Activated naive CD4-positive, alpha-beta T cell treated with anti-CD3 and anti-CD28 coated beads, Interleukin-2, amount 50 U/mL, for 24 hours (primary cell): Measurements from ENCODE around the gene CDC42BPB.
"Not testable (repeated sequence)": the region's sequence is repeated elsewhere in the genome, so short reads cannot be mapped to it uniquely, and the experiment has no call there.

ENCODE experiments used
- H3K27ac Mint-ChIP-seq: one replicate; pipeline ENCODE4 v1.8.0; 2021; ENCODE audit warnings: mild to moderate bottlenecking, mixed read lengths
- H3K27me3 Mint-ChIP-seq: one replicate; pipeline ENCODE4 v1.8.0; 2021; ENCODE audit warnings: mixed read lengths
- H3K36me3 Mint-ChIP-seq: one replicate; pipeline ENCODE4 v1.8.0; 2021; ENCODE audit warnings: mixed read lengths
- H3K4me1 Mint-ChIP-seq: one replicate; pipeline ENCODE4 v1.8.0; 2021; ENCODE audit warnings: mixed read lengths
- H3K4me3 Mint-ChIP-seq: one replicate; pipeline ENCODE4 v1.8.0; 2021; ENCODE audit warnings: mild to moderate bottlenecking, mixed read lengths
- H3K9me3 Mint-ChIP-seq: one replicate; pipeline ENCODE4 v1.8.0; 2021; ENCODE audit warnings: mixed read lengths

CDC42BPB gene

DNA sequence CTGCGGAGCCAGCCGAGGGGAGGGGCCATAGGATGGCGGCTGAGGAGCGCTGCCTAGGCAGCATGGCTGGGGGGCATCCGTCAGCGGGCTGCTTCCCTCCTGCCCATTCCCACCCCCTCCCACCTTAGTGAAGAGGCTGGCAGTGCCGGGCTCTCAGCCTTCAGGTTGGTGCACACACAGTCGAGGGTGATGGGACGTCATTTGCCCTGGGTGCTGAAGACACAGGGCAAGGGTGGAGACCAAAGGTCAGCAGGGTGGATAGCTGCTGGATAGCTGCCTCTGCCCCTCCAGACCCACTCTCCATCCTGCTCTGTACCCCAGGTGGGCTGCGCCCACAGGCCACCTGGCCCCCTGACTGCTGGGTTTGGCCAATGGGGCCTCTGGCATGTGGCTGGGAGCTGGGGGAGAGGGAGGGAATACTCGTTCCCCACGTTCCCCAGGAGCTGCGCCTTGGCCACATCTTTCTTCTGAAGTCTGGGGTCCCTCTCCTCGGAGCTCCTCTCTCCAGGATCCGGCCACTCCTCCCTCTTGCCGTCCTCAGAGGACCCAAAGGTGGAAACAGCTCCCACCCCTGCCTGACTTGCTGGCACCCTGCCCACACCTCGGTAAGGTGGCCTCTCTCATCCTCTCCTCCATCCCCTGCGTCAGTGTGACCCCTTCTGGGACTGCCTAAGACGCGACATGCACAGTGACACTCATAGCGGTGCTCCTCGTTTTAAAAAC, 11.2 kb upstream of the CDC42BPB start:
- Mint-ChIP-seq H3K36me3 (no peaks in the 10 kb centered on the region), H3K27me3 (peaks cover 2% of the 10 kb centered on the region), H3K4me1 (no peaks in the 10 kb centered on the region), H3K4me3 (no peak overlapping the region), H3K27ac (no peak overlapping the region), H3K9me3 (no peaks in the 10 kb centered on the region)

DNA sequence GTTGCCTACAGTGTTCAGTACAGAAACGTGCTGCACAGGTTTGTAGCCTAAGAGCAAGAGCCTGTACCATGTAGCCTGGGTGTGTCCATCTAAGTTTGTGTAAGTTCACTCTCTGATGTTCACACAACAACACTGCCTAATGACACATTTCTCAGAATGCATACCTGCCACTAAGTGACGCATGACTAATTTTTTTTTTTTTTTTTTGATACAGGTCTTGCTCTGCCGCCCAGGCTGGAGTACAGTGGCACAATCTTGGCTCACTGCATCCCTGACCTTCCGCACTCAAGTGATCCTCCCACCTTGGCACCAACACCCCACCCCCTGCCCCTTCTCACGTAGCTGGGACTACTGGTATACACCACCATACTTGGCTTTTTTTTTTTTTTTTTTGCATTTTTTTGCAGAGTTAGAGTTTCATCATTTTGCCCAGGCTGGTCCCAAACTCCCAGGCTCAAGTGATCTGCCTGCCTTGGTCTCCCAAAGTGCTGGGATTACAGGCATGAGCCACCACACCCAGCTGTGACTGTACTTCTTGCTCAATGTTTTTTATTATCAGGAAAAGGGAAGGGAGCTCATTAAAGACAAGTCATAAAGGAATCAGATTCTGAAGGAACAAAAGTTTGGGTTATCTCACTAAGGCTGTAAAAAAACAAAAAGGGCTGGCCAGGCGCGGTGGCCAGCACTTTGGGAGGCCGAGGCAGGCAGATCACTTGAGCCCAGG, 10.0 kb upstream of the CDC42BPB start:
- Mint-ChIP-seq H3K4me3 (no peak overlapping the region), H3K27me3 (peaks cover 2% of the 10 kb centered on the region), H3K36me3 (no peaks in the 10 kb centered on the region), H3K4me1 (no peaks in the 10 kb centered on the region), H3K27ac (no peak overlapping the region), H3K9me3 (no peaks in the 10 kb centered on the region)

DNA sequence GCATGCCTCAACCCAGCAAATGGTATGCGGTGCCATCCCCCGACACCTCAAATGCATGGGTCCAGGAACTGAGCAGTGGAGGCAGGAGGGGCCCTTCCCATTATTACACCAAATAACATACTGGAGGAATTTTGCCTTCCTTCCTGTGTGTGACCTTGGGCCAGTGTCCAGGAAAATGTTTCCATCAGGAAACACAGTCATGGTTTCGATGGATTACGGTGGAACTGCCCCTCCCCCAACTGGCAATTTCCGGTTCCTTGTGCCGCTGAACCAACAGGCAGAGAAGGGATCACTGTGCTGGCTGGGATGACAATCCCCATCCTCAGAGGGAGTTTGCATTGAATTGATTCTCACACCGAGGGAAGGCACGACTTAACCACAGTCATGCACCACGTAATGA, 9.1 kb upstream of the CDC42BPB start:
- Mint-ChIP-seq H3K36me3 (no peaks in the 10 kb centered on the region), H3K4me1 (no peaks in the 10 kb centered on the region), H3K27me3 (peaks cover 2% of the 10 kb centered on the region), H3K4me3 (no peak overlapping the region), H3K27ac (no peak overlapping the region), H3K9me3 (no peaks in the 10 kb centered on the region)

DNA sequence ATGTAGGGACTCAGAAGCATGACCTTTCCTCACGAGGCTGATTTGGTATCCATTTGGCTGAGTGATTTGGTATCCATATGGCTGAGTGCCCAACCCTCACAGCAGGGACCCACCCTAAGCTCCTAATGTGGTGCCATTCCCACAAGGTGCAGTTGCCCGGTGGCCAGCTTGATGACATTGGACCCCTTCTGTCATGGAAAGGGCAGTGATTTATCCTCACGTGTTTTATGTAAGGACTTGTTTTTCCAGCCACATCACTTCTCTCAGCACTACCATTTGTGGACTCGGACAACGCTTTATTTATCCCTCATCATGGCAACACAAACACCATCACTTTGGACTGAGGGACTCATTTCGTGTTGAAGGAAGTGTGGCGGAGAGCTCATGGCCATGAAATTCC, 8.5 kb upstream of the CDC42BPB start:
- Mint-ChIP-seq H3K36me3 (no peaks in the 10 kb centered on the region), H3K4me3 (no peak overlapping the region), H3K27ac (no peak overlapping the region), H3K9me3 (no peaks in the 10 kb centered on the region), H3K4me1 (no peaks in the 10 kb centered on the region), H3K27me3 (peaks cover 2% of the 10 kb centered on the region)

DNA sequence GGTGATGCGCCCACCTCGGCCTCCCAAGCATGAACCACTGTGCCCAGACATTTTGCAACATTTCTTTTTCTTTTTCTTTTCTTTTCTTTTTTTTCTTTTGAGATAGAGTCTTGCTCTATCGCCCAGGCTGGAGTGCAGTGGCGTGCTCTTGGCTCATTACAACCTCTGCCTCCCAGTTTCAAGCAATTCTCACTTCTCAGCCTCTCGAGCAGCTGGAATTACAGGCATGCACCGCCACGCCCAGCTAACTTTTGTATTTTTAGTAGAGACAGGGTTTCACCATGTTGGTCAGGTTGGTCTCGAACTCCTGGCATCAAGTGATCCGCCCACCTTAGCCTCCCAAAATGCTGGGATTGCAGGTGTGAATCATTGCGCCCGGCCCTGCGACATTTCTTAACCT, 7.6 kb upstream of the CDC42BPB start:
- H3K27me3 Mint-ChIP-seq: peaks cover 4% of the 10 kb centered on the region
- H3K36me3 Mint-ChIP-seq: no peaks in the 10 kb centered on the region
- no peak overlapping the region for H3K4me3 Mint-ChIP-seq
- H3K9me3 Mint-ChIP-seq: no peaks in the 10 kb centered on the region
- H3K27ac Mint-ChIP-seq: no peak overlapping the region
- H3K4me1 Mint-ChIP-seq: no peaks in the 10 kb centered on the region

DNA sequence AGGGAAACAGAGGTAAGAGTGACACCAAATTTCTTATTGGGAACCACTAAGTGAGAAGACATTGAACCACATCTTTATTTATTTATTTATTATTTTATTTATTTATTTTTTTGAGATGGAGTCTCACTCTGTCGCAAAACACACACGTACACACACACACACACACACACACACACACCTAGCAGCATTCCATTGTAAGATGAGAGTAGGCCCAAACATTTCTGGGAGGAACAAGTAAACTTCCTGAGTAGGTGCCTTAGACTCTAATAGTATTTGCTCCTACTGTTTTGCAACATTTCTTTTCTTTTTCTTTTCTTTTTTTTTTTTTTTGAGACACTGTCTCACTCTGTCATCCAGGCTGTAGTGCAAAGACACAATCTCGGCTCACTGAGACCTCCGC, 7.1 kb upstream of the CDC42BPB start:
- H3K4me3 Mint-ChIP-seq: no peak overlapping the region
- H3K27me3 Mint-ChIP-seq: peaks cover 4% of the 10 kb centered on the region
- H3K9me3 Mint-ChIP-seq: no peaks in the 10 kb centered on the region
- H3K4me1 Mint-ChIP-seq: no peaks in the 10 kb centered on the region
- no peaks in the 10 kb centered on the region for H3K36me3 Mint-ChIP-seq
- H3K27ac Mint-ChIP-seq: no peak overlapping the region

DNA sequence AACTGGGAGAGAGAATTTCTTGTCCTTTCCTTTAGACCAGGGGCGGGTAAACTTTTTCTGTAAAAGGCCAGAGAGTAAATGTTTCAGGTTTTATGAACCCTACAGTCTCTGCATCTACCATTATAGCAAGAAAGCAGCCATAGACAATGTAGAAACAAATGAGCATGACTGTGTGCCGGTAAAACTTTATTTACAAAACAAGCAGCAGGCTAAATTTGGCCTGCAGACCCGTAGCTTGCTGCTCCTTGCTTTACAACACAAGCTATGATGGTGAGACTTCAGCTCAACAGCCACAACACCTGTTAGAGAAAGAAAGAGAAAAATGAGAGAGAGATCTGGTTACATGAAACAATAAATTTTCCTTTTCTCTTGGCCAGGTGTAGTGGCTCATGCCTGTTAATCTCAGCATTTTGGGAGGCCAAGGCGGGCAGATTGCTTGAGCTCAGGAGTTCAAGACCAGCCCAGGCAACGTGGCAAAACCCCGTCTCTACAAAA, 4.2 kb upstream of the CDC42BPB start:
- Mint-ChIP-seq H3K27ac (no peak overlapping the region), H3K27me3 (peaks cover 6% of the 10 kb centered on the region), H3K36me3 (no peaks in the 10 kb centered on the region)

DNA sequence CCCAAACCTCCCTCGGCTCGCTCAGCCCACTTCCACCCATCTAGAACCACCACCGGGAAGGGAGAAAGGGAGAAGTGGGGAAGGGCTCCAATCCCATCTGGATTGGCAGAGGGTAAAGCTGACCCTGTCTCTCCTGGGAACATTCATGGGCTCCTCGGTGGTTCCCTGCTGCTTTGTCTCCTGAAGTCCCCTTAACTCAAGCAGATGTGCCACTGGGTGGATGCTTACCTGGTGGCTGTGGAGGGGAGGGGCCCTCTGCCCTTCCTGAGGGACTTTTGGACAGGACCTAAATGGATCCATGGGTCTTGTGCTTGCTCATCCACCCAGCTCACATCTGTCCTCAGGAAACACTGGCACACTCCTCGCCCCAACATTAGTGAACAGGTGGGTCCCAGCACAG, 2.2 kb upstream of the CDC42BPB start:
- Mint-ChIP-seq H3K36me3 (no peaks in the 10 kb centered on the region), H3K9me3 (no peaks in the 10 kb centered on the region), H3K27ac (no peak overlapping the region), H3K27me3 (peaks cover 8% of the 10 kb centered on the region), H3K4me3 (no peak overlapping the region), H3K4me1 (peaks cover 9% of the 10 kb centered on the region)

More for the DNA sequence above, 4.2 kb upstream of the CDC42BPB start:
- no peaks in the 10 kb centered on the region for H3K9me3 Mint-ChIP-seq
- no peak overlapping the region for H3K4me3 Mint-ChIP-seq
- peaks cover 3% of the 10 kb centered on the region for H3K4me1 Mint-ChIP-seq

DNA sequence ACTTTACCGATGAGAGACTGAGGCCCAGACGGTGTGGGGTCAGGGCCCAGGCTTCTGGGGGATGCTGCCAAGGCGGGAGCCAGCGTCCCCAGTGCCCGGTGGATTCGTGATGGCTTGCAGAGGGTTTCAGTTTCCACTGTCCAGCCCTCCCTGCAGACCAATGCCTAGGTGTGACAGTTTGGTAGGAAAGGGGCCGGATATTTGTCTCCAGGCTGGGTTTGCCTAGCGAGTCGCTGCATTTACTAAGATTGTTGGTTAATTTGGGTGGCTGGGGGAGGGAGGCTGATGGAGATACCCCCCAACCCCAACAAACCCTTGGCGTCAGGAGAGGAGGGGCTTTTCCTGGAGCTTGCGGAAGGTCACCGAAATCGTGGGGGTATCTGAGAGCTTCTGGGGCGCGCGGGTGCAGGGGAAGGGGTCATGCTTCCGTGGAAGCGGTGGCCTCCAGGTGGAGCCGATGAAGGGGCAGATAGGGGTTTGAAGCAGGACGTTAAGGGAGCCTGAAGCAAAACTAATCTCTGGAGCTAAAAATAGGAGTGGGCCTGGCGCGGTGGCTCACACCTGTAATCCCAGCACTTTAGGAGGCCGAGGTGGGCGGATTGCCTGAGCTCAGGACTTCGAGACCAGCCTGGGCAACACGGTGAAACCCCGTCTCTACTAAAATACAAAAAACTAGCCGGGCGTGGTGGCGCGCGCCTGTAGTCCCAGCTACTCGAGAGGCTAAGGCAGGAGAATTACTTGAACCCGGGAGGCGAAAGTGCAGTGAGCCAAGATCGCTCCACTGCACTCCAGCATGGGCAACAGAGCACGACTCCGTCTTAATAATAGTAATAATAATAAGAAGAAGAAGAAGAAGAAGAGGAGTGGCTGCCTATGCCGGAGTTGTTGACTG, 1.1 kb upstream of the CDC42BPB start:
- H3K27me3 Mint-ChIP-seq: peaks cover 6% of the 10 kb centered on the region
- H3K4me3 Mint-ChIP-seq: peak overlapping the region; percentile 44
- H3K27ac Mint-ChIP-seq: no peak overlapping the region

DNA sequence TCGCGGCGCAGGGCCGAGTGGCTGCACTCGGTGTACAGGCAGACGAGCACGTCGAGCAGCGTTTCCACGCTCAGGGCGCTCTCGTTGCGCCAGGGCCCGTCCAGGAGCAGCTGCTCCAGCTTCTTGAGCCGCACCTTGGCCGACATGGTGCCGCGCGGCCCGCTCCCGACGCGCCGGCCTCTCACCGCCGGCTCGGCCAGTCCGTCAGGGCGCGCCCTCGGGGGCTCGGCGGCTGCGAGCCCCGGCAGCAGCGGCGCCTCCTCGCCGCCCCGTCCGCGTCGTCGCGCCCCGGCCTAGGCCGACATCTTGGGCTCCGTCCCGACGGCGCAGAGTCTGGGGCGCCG, 349 bp downstream of the CDC42BPB start:
- Mint-ChIP-seq H3K4me3 (no peak overlapping the region), H3K27me3 (peaks cover 6% of the 10 kb centered on the region)

More for the DNA sequence above, 1.1 kb upstream of the CDC42BPB start:
- Mint-ChIP-seq H3K4me1 (peaks cover 9% of the 10 kb centered on the region), H3K9me3 (no peaks in the 10 kb centered on the region), H3K36me3 (no peaks in the 10 kb centered on the region)

DNA sequence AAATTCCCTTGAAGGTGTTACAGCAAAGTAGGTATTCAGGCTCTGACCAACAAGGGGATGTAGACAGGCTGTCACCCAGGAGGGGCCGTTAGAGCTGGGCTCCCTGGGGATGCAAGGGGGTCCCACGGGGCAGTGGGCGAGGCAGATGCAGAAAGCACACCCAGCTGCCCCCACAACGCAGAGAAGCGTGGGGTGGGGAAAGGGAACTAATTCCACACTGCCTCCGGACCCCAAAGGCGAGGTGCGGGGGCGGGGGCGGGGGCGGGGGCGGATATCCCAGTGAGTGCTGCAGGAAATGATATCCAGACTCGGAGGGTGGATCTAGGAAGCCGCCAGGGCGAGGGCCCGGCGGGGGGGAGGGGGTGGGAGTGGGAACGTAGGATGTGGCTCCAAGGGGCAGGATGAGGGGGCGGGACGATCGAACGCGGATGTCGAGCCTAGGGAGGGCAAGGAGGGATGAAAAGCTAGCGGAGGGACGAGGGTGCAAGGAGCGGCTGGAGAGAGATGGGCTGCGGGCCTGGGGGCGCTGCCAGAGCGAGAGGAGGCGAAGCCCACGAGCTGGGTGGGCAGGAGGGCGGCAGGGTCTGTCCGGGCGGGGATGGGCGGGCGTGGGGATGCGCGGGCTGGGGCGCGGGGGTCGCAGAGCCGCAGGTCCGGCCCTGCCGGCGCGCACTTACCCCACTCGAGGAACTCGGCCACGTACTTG, 874 bp downstream of the CDC42BPB start:
- H3K27ac Mint-ChIP-seq: no peak overlapping the region

More for the DNA sequence above, 349 bp downstream of the CDC42BPB start:
- Mint-ChIP-seq H3K9me3 (no peaks in the 10 kb centered on the region), H3K4me1 (peaks cover 9% of the 10 kb centered on the region), H3K27ac (no peak overlapping the region), H3K36me3 (no peaks in the 10 kb centered on the region)

DNA sequence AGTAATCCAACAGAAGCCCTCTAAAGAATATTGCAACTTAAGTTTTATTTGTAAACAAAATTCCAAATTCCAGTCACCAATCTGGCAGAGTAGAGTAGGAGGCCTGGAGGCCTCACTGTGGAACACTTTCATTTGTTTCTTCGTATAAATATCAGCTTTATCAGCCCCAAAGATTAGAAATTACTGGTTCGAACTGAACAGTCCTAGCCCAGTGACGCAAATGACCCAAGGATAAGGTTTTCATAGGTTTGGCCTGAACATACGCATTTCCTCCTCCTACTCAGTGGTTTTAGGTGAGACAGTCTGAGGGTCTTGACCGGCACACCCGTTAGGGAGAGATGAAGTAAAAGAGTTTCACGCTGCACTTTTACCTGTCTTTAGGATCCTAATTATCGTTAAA, 1.7 kb downstream of the CDC42BPB start:
- H3K27me3 Mint-ChIP-seq: peaks cover 6% of the 10 kb centered on the region
- H3K9me3 Mint-ChIP-seq: no peaks in the 10 kb centered on the region
- peaks cover 9% of the 10 kb centered on the region for H3K4me1 Mint-ChIP-seq
- no peak overlapping the region for H3K27ac Mint-ChIP-seq
- peak overlapping the region; percentile 75 for H3K4me3 Mint-ChIP-seq
- H3K36me3 Mint-ChIP-seq: no peaks in the 10 kb centered on the region

More for the DNA sequence above, 874 bp downstream of the CDC42BPB start:
- peaks cover 6% of the 10 kb centered on the region for H3K27me3 Mint-ChIP-seq
- peak overlapping the region; percentile 75 for H3K4me3 Mint-ChIP-seq
- peaks cover 9% of the 10 kb centered on the region for H3K4me1 Mint-ChIP-seq
- H3K9me3 Mint-ChIP-seq: no peaks in the 10 kb centered on the region
- no peaks in the 10 kb centered on the region for H3K36me3 Mint-ChIP-seq

DNA sequence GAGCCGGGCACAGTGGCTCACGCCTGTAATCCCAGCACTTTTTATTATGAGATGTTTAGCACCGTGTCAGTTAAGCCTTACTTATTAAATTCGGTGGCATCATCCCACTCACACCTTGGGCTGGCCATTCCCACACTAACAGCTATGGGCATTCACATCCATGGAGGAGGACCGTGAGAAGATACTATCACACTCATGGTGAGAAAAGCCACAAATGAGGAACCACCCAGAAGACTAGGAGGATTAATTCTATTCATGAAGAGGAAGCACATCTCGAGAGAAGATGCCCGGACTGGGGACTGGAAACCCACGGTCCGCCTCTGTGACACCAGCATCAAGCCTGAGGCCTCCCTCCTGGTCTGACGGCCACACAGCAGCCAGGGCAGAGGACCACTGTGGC, 4.9 kb downstream of the CDC42BPB start:
- Mint-ChIP-seq H3K27me3 (peaks cover 2% of the 10 kb centered on the region), H3K27ac (no peak overlapping the region), H3K9me3 (no peaks in the 10 kb centered on the region), H3K4me3 (no peak overlapping the region), H3K36me3 (no peaks in the 10 kb centered on the region), H3K4me1 (peaks cover 6% of the 10 kb centered on the region)

DNA sequence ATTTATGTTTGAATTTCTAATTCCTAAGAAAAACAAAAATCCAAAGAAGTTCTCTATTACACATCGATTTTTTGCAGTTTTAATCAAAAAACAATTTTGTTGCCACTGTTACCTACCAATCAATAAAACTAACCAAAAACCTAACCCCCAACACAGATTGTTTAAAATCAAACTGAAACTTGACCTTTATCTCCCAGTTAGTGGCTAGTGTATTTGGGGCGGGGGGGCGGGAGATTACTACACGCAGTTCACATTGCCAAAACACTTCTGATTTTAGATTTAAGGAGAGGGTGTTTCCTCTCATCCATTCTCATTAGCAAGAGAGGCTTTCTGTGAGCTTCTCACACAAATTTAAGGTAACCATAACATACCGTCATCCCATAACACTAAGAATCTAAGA, 6.4 kb downstream of the CDC42BPB start:
- no peak overlapping the region for H3K4me3 Mint-ChIP-seq
- no peaks in the 10 kb centered on the region for H3K36me3 Mint-ChIP-seq

DNA sequence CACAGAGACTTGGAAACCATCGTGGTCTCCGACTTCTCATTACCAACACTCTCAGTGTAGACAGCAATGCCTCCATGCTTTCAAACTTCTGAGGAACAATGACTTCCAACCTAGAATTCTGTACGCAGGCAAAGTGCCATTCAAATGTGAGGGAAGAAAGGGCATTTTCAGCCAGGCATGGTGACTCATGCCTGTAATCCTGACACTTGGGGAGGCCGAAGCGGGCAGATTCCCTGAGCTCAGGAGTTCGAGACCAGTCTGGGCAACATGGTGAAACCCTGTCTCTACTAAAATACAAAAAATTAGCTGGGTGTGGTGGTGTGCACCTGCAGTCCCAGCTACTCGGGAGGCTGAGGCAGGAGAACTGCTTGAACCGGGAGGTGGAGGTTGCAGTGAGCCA, 9.9 kb downstream of the CDC42BPB start:
- H3K27ac Mint-ChIP-seq, H3K4me1 Mint-ChIP-seq, H3K9me3 Mint-ChIP-seq, H3K27me3 Mint-ChIP-seq, H3K4me3 Mint-ChIP-seq, H3K36me3 Mint-ChIP-seq: not testable (repeated sequence)

More for the DNA sequence above, 6.4 kb downstream of the CDC42BPB start:
- no peaks in the 10 kb centered on the region for H3K9me3 Mint-ChIP-seq
- peaks cover 2% of the 10 kb centered on the region for H3K4me1 Mint-ChIP-seq
- H3K27me3 Mint-ChIP-seq: peaks cover under 1% of the 10 kb centered on the region
- H3K27ac Mint-ChIP-seq: no peak overlapping the region
